Measurements from ENCODE around the gene SIT1. TPM values are rescaled to one million over a fixed set of nuclear protein-coding genes. Genes with fewer than 3 reads are reported as not detected.

Gene SIT1
- total RNA-seq, 1 donor: not detected

GRCh38 chr9:35636135-35636876, 14.4 kb downstream of the SIT1 start:
- no peak for TF ChIP-seq CTCF (IDR thresholded peaks at IDR 0.05; ENCODE audit: insufficient read depth, low read depth, low read length)
- DNase-seq (ENCODE audit: low read depth): no peak
- H3K4me3 ChIP-seq (ENCODE audit: low read depth, low read length): no peak overlapping the region

GRCh38 chr9:35635730-35636129, 15.0 kb downstream of the SIT1 start:
- no peak for TF ChIP-seq CTCF (IDR thresholded peaks at IDR 0.05; ENCODE audit: insufficient read depth, low read depth, low read length)
- no peak overlapping the region for H3K4me3 ChIP-seq (ENCODE audit: low read depth, low read length)
- DNase-seq (ENCODE audit: low read depth): no peak

GRCh38 chr9:35629597-35629996, 21.1 kb downstream of the SIT1 start:
- no peak overlapping the region for H3K4me3 ChIP-seq (ENCODE audit: low read depth, low read length)
- no peak for TF ChIP-seq CTCF (IDR thresholded peaks at IDR 0.05; ENCODE audit: insufficient read depth, low read depth, low read length)
- DNase-seq (ENCODE audit: low read depth): no peak

GRCh38 chr9:35628389-35628991, 22.2 kb downstream of the SIT1 start:
- no peak for DNase-seq (ENCODE audit: low read depth)
- TF ChIP-seq CTCF (IDR thresholded peaks at IDR 0.05; ENCODE audit: insufficient read depth, low read depth, low read length): no peak
- H3K4me3 ChIP-seq (ENCODE audit: low read depth, low read length): no peak overlapping the region

- no peak for DNase-seq (ENCODE audit: low read depth)
- TF ChIP-seq CTCF (IDR thresholded peaks at IDR 0.05; ENCODE audit: insufficient read depth, low read depth, low read length): no peak
- no peak overlapping the region for H3K4me3 ChIP-seq (ENCODE audit: low read depth, low read length)
These were observed 23.2 kb downstream of the SIT1 start for GRCh38 chr9:35627575-35627974.

GRCh38 chr9:35619800-35620158, 31.0 kb downstream of the SIT1 start:
- no peak overlapping the region for H3K4me3 ChIP-seq (ENCODE audit: low read depth, low read length)
- no peak for TF ChIP-seq CTCF (IDR thresholded peaks at IDR 0.05; ENCODE audit: insufficient read depth, low read depth, low read length)
- DNase-seq (ENCODE audit: low read depth): no peak

Data from fibroblast of villous mesenchyme (primary cell).